PC-9 (cell line): Measurements from ENCODE around the gene BPIFB3.

ENCODE experiments used
- CTCF ChIP-seq: fragments of 200-600 bp; sonication (generic); conservative IDR thresholded peaks from 2 replicates; pipeline ENCODE4 v1.6.1; 2017; ENCODE audit warnings: mixed run types, antibody characterized with exemption, mild to moderate bottlenecking, moderate library complexity
- EZH2 ChIP-seq: fragments of 200-600 bp; sonication (generic); IDR thresholded peaks from 2 replicates; pipeline ENCODE4 v1.8.0; 2017; ENCODE audit warnings: antibody characterized with exemption, low read depth

- TF ChIP-seq EZH2 (no peak), CTCF (no peak)
Measured at GRCh38 chr20:33075281-33075680, 21.6 kb downstream of the BPIFB3 start.
